HepG2 (cell line): Measurements from ENCODE around the gene MAT2A. TPM values are rescaled to one million over a fixed set of nuclear protein-coding genes. Genes with fewer than 3 reads are reported as not detected.

Experiments
- ATAC-seq: fragments of 200-7000 bp; cut with Tn5 transposase; 3 replicates; pipeline ENCODE4 v1.9.1; 2020; ENCODE audit warnings: mild to moderate bottlenecking, moderate library complexity
- BruUV-seq: library from RNA; stranded (reverse); fragments of 400-500 nt; replicated peaks from 2 replicates; lab custom pipeline; 2021; lab: Mats Ljungman, UMichigan
- CTCF ChIA-PET: fragments of 300-600 bp; formaldehyde crosslinking; extraction: SDS; loops from one replicate; lab custom pipeline; 2021; ENCODE audit warnings: low total read pairs, inconsistent platforms, low intra/inter-chr PET ratio; lab: Yijun Ruan, JAX
- POLR2A ChIA-PET: fragments of 350-600 bp; sonication (Branson Sonifier 250); formaldehyde crosslinking; loops from one replicate; lab custom pipeline; 2020; ENCODE audit warnings: antibody characterized with exemption, inconsistent platforms; lab: Yijun Ruan, JAX
- DNase-seq: peaks from one replicate; pipeline ENCODE4 v3.0.0-alpha.2; 2015; ENCODE audit warnings: low spot score
- FAIRE-seq: peaks from 3 replicates; lab custom pipeline; 2011; peaks lifted over from hg19 to GRCh38; lab: Jason Lieb, UNC
- H2AFZ ChIP-seq: one replicate; pipeline ENCODE4 v1.6.1; 2011; ENCODE audit warnings: low read length, inconsistent platforms
- H3K27ac ChIP-seq: fragments of 300-600 bp; 3 replicates; pipeline ENCODE4 v1.8.0; 2011; ENCODE audit warnings: mixed run types, mild to moderate bottlenecking, mixed read lengths, low read length, inconsistent platforms; ENCODE audit not compliant: insufficient read depth; ENCODE audit errors: extremely low read length
- H3K27me3 ChIP-seq, 2 experiments: fragments of 200-600 bp in 1 of 2; 2 replicates in 1 of 2; 3 replicates in 1 of 2; pipeline versions ENCODE4 v1.6.0 to v1.8.0; 2011; ENCODE audit warnings: low read length in 2 of 2, mild to moderate bottlenecking in 2 of 2, moderate library complexity in 2 of 2, inconsistent platforms in 1 of 2; ENCODE audit not compliant: insufficient read depth in 2 of 2, control insufficient read depth in 1 of 2
- H3K36me3 ChIP-seq, 2 experiments: fragments of 200-600 bp in 1 of 2; replicated peaks in 1 of 2; 2 replicates in 1 of 2; 3 replicates in 1 of 2; pipeline versions ENCODE4 v1.5.1 to v1.8.0; 2011; ENCODE audit warnings: low read length in 2 of 2, inconsistent platforms in 1 of 2; ENCODE audit not compliant: insufficient read depth in 2 of 2, control insufficient read depth in 1 of 2
- H3K4me1 ChIP-seq: 2 replicates; pipeline ENCODE4 v1.5.1; 2012; ENCODE audit warnings: low read length, inconsistent platforms; ENCODE audit not compliant: insufficient read depth
- H3K4me2 ChIP-seq: 2 replicates; pipeline ENCODE4 v1.6.0; 2011; ENCODE audit warnings: low read depth, low read length, inconsistent platforms
- H3K4me3 ChIP-seq, 3 experiments: fragments of 200-600 bp in 1 of 3; sonication (generic), shearing (Covaris generic) in 1 of 3; replicated peaks in 1 of 3; 2 replicates each; pipeline ENCODE4 v1.5.1; 2011 to 2016; ENCODE audit warnings: low read length in 3 of 3, inconsistent platforms in 2 of 3, low read depth in 2 of 3, mild to moderate bottlenecking in 2 of 3, control low read depth in 1 of 3, mixed read lengths in 1 of 3; ENCODE audit not compliant: insufficient read depth in 1 of 3
- H3K79me2 ChIP-seq: one replicate; pipeline ENCODE4 v1.6.1; 2011; ENCODE audit warnings: low read length, inconsistent platforms; ENCODE audit not compliant: insufficient read depth
- H3K9ac ChIP-seq: 2 replicates; pipeline ENCODE4 v1.6.0; 2011; ENCODE audit warnings: mild to moderate bottlenecking, low read depth, low read length, inconsistent platforms; ENCODE audit not compliant: insufficient read depth
- H3K9me3 ChIP-seq: 2 replicates; pipeline ENCODE4 v1.5.1; 2012; ENCODE audit warnings: mild to moderate bottlenecking, low read length
- H4K20me1 ChIP-seq: 2 replicates; pipeline ENCODE4 v1.6.0; 2011; ENCODE audit warnings: inconsistent platforms, mild to moderate bottlenecking, low read length, moderate library complexity; ENCODE audit not compliant: insufficient read depth
- ADNP ChIP-seq: sonication (generic); formaldehyde crosslinking; IDR thresholded peaks from 2 replicates; pipeline ENCODE4 v1.4.0; 2020; ENCODE audit warnings: missing genetic modification reagents
- DBP ChIP-seq: sonication (generic); formaldehyde crosslinking; IDR thresholded peaks from 2 replicates; pipeline ENCODE4 v1.4.0; 2020; ENCODE audit warnings: missing genetic modification reagents; ENCODE audit errors: not compliant biosample characterization
- DDIT3 ChIP-seq: sonication (generic); formaldehyde crosslinking; IDR thresholded peaks from 2 replicates; pipeline ENCODE4 v1.4.0; 2020; ENCODE audit warnings: mild to moderate bottlenecking, missing genetic modification reagents
- GPBP1L1 ChIP-seq: sonication (generic); formaldehyde crosslinking; IDR thresholded peaks from 2 replicates; pipeline ENCODE4 v1.5.0; 2020; ENCODE audit warnings: mild to moderate bottlenecking, missing genetic modification reagents
- MAFK ChIP-seq, 2 experiments: IDR thresholded peaks in 1 of 2; conservative IDR thresholded peaks in 1 of 2; 2 replicates each; pipeline ENCODE4 v1.6.1; 2011; ENCODE audit warnings: improper control_type of control experiment in 2 of 2, low read length in 2 of 2
- NFIB ChIP-seq: sonication (generic); formaldehyde crosslinking; IDR thresholded peaks from 2 replicates; pipeline ENCODE4 v1.9.0; 2021; ENCODE audit warnings: missing genetic modification reagents, mild to moderate bottlenecking, borderline replicate concordance
- SRSF1 ChIP-seq: fragments of 200-400 bp; formaldehyde crosslinking; optimal IDR thresholded peaks from 2 replicates; pipeline ENCODE3; 2017; ENCODE audit warnings: mild to moderate bottlenecking, low read depth, low read length, moderate library complexity
- STAG1 ChIP-seq: sonication (generic); formaldehyde crosslinking; IDR thresholded peaks from 2 replicates; pipeline ENCODE4 v1.4.0; 2020; ENCODE audit warnings: missing genetic modification reagents
- U2AF2 ChIP-seq: fragments of 200-400 bp; formaldehyde crosslinking; IDR thresholded peaks from 2 replicates; pipeline ENCODE4 v1.6.1; 2017; ENCODE audit warnings: low read depth, mild to moderate bottlenecking, low read length
- ZFP36 ChIP-seq: fragments of 150-350 bp; IDR thresholded peaks from 2 replicates; pipeline ENCODE4 v1.6.1; 2018; ENCODE audit warnings: borderline replicate concordance, low read length, low read depth; ENCODE audit not compliant: partially characterized antibody
- ZNF207 ChIP-seq: fragments of 450-650 bp; IDR thresholded peaks from 2 replicates; pipeline ENCODE4 v1.6.1; 2016; ENCODE audit warnings: antibody characterized with exemption, borderline replicate concordance
- ZNF263 ChIP-seq: sonication (generic); formaldehyde crosslinking; IDR thresholded peaks from 2 replicates; pipeline ENCODE4 v1.4.0; 2020; ENCODE audit warnings: missing genetic modification reagents
- ZNF746 ChIP-seq: sonication (generic); formaldehyde crosslinking; IDR thresholded peaks from 2 replicates; pipeline ENCODE4 v1.8.0; 2022; ENCODE audit warnings: mild to moderate bottlenecking, missing genetic modification reagents
- ZNF776 ChIP-seq: sonication (generic); formaldehyde crosslinking; IDR thresholded peaks from 2 replicates; pipeline ENCODE4 v1.4.0; 2020; ENCODE audit warnings: mild to moderate bottlenecking, missing genetic modification reagents
- ZNF891 ChIP-seq: sonication (generic); formaldehyde crosslinking; IDR thresholded peaks from 2 replicates; pipeline ENCODE4 v1.5.0; 2020; ENCODE audit warnings: mild to moderate bottlenecking, missing genetic modification reagents
- WGBS: methylation state at CpG from one replicate; pipeline ENCODE4 v1.1.6; 2017; ENCODE audit warnings: low lambda C conversion rate; 5-methylcytosine and 5-hydroxymethylcytosine counted together
- in situ Hi-C: cut with HindIII; loops from 2 replicates; pipeline ENCODE4 v1.10.0; 2017; ENCODE audit warnings: low pct_unique_long_range_greater_than_20kb; ENCODE audit not compliant: extremely low pct_ligation_motif_present
- intact Hi-C: fragments of 100-400 bp; cut with micrococcal nuclease; formaldehyde crosslinking; loops from one replicate; pipeline ENCODE4 v1.10.0; 2022; ENCODE audit not compliant: unreplicated experiment
- polyA plus RNA-seq, 8 experiments: library from polyadenylated mRNA; depleted of rRNA in 3 of 8; stranded (reverse) in 7 of 8; unstranded in 1 of 8; fragments of >200 nt; fragmentation: Illumina TruSeq in 4 of 8; extraction: Trizol in 4 of 8; gene quantifications; 2 replicates each; pipeline versions ENCODE4 v1.2.1 to v1.2.3, GENCODE V29; 2011 to 2016; ENCODE audit warnings: low read depth in 4 of 8, missing spikeins in 1 of 8, mixed read lengths in 1 of 8; ENCODE audit not compliant: insufficient read depth in 1 of 8
- total RNA-seq, 5 experiments: library from RNA; depleted of rRNA; stranded (reverse); fragments of >200 nt; fragmentation: Illumina TruSeq; extraction: Trizol; gene quantifications; 2 replicates each; pipeline ENCODE4 v1.2.3, GENCODE V29; 2016; ENCODE audit warnings: low read depth in 1 of 5

Gene MAT2A
- total and polyA plus RNA-seq, 2 of the 13 experiments (the other 11 are each of a cell fraction or from before 2014, with no cell fraction given), result 155 to 331 TPM

GRCh38 chr2:85527787-85528186 is 11.2 kb upstream of the MAT2A start:
- Histone ChIP-seq H3K4me1 (peaks cover 28% of the 10 kb centered on the region), H3K9me3 (no peaks in the 10 kb centered on the region), H3K4me3 (no peak overlapping the region), H3K27me3 (peaks cover 2 to 14% of the 10 kb centered on the region in 2 experiments; a peak in 3 of 5 replicates), H3K4me2 (no peak overlapping the region), H2AFZ (no peak overlapping the region), H4K20me1 (no peaks in the 10 kb centered on the region), H3K36me3 (no peaks in the 10 kb centered on the region), H3K79me2 (no peaks in the 10 kb centered on the region), H3K9ac (no peak overlapping the region), H3K27ac (no peak overlapping the region)
- intact Hi-C loops, result no loop called here
- no TSS peak for BruUV-seq
- in situ Hi-C loops, result no loop called here
- ATAC-seq, result no peak
- FAIRE-seq, result no peak
- no peak for TF ChIP-seq ZNF776 (CRISPR knock-in tag)
- peak in 1 of 2 experiments; percentile 12; a peak in 1 of 4 replicates for TF ChIP-seq MAFK (conservative IDR thresholded peaks at IDR 0.05 in 1 of 2, IDR thresholded peaks at IDR 0.05 in 1 of 2; ENCODE audit: low read length in 2 of 2)
- ChIA-PET POLR2A (no interaction called here), CTCF (no interaction called here)
- no peak for DNase-seq

- H2AFZ ChIP-seq, result no peak overlapping the region
- no peak overlapping the region for H3K9ac ChIP-seq
- ChIA-PET POLR2A (no interaction called here), CTCF (no interaction called here)
- WGBS, result 71% methylated on average over 2 of the region's 2 CpGs
- in situ Hi-C loops, result no loop called here
- no TSS peak for BruUV-seq
- no peak for FAIRE-seq
- H3K27me3 ChIP-seq, result peaks cover 2 to 14% of the 10 kb centered on the region in 2 experiments; a peak in 3 of 5 replicates
- H4K20me1 ChIP-seq, result no peaks in the 10 kb centered on the region
- intact Hi-C loops, result no loop called here
- no peak overlapping the region for H3K4me2 ChIP-seq
- no peak for DNase-seq
- no peaks in the 10 kb centered on the region for H3K79me2 ChIP-seq
- H3K9me3 ChIP-seq, result no peaks in the 10 kb centered on the region
- no peaks in the 10 kb centered on the region for H3K36me3 ChIP-seq
- no peak overlapping the region for H3K4me3 ChIP-seq
- no peak overlapping the region for H3K27ac ChIP-seq
- peaks cover 23% of the 10 kb centered on the region for H3K4me1 ChIP-seq
- no peak for ATAC-seq
- TF ChIP-seq ZNF746 (CRISPR knock-in tag) (no peak), STAG1 (CRISPR knock-in tag) (no peak), GPBP1L1 (CRISPR knock-in tag) (no peak), ZNF207 (no peak), ZNF891 (CRISPR knock-in tag) (no peak), SRSF1 (no peak), U2AF2 (no peak), ADNP (no peak), ZFP36 (no peak), NFIB (CRISPR knock-in tag) (no peak), ZNF263 (CRISPR knock-in tag) (no peak), DDIT3 (CRISPR knock-in tag) (no peak), DBP (CRISPR knock-in tag) (no peak)
Observed at GRCh38 chr2:85528355-85528754, 10.6 kb upstream of the MAT2A start.
